Hepatocyte (in vitro differentiated cells): ENCODE data around the gene GMDS.

ENCODE experiments used
- CTCF ChIP-seq: fragments of 200-600 bp; sonication (generic); IDR thresholded peaks from 2 replicates; pipeline ENCODE4 v1.5.1; 2016; ENCODE audit warnings: antibody characterized with exemption, mild to moderate bottlenecking; ENCODE audit not compliant: poor library complexity
- EZH2phosphoT487 ChIP-seq: fragments of 200-600 bp; sonication (generic); IDR thresholded peaks from one replicate; pipeline ENCODE4 v1.6.1; 2018; ENCODE audit warnings: antibody characterized with exemption, mild to moderate bottlenecking, low read depth, moderate library complexity; ENCODE audit not compliant: unreplicated experiment, severe bottlenecking

DNA sequence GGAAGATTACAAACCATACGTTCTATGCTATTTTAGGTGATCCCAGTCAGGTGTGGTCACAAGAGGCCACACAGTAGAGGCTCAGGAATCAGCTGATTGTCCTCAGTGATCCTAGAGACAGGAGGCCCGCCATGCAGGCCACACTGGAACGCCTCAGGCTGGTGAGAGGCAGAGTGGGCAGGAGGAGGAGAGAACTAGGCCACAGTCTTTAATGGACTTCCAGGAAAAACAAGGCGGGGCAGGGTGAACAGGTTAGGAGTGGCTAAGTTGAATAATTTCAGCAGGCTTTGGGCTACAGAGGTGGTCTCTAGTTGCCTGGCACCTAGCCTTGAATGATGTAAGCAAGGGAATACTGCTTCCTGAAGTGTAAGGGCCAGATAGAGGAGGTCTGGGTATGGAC lies 101.2 kb downstream of the GMDS start:
- TF ChIP-seq CTCF (no peak), EZH2phosphoT487 (no peak)
